Psoas muscle (tissue), 8 donors: ENCODE results near the gene SLC25A39. TPM values are rescaled to one million over a fixed set of nuclear protein-coding genes. Genes with fewer than 3 reads are reported as not detected.

Experiments
- ATAC-seq, 4 donors: fragments of 200-7000 bp; cut with Tn5 transposase; one replicate each; pipeline ENCODE4 v1.9.1; 2020; ENCODE audit warnings: moderate library complexity in 3 of 4, mild to moderate bottlenecking in 2 of 4
- DNase-seq, 2 donors: peaks; one replicate each; pipeline ENCODE4 v3.0.0-alpha.2; 2020
- H3K27ac ChIP-seq: fragments of 200-600 bp; one replicate; pipeline ENCODE4 v1.8.0; 2022
- H3K27me3 ChIP-seq, 3 donors: fragments of 200-600 bp in 1 of 3; one replicate each; pipeline versions ENCODE4 v1.6.1 to v1.8.0; 2013 to 2022; ENCODE audit warnings: low read length in 2 of 3, mild to moderate bottlenecking in 2 of 3, moderate library complexity in 1 of 3; ENCODE audit not compliant: insufficient read depth in 3 of 3
- H3K36me3 ChIP-seq, 2 donors: fragments of 200-600 bp in 1 of 2; one replicate each; pipeline versions ENCODE4 v1.6.1 to v1.8.0; 2013 to 2022; ENCODE audit warnings: low read depth in 1 of 2, mild to moderate bottlenecking in 1 of 2, moderate library complexity in 1 of 2; ENCODE audit not compliant: insufficient read depth in 1 of 2
- H3K4me1 ChIP-seq: fragments of 200-600 bp; one replicate; pipeline ENCODE4 v1.8.0; 2022
- H3K4me3 ChIP-seq: fragments of 200-600 bp; one replicate; pipeline ENCODE4 v1.8.0; 2022; ENCODE audit warnings: mild to moderate bottlenecking
- H3K9me3 ChIP-seq: fragments of 200-600 bp; one replicate; pipeline ENCODE4 v1.8.0; 2022
- WGBS, 3 donors: extraction: QIAGEN DNeasy Blood & Tissue Kit; methylation state at CpG; one replicate each; pipeline versions ENCODE4 v1.1.6 to v1.1.7; 2013; 5-methylcytosine and 5-hydroxymethylcytosine counted together
- intact Hi-C, 2 donors: fragments of 100-400 bp; cut with DNase I; formaldehyde crosslinking; loops; one replicate each; pipeline versions ENCODE4 v1.11.0 to v1.14.2; 2022
- polyA plus RNA-seq, 3 donors: library from polyadenylated mRNA; stranded (reverse); fragments of 200-250 nt; gene quantifications; one replicate each; pipeline ENCODE4 v1.2.3, GENCODE V29; 2013
- total RNA-seq, 4 donors: library from RNA; stranded (reverse); fragmentation: NEBNext Ultra II Directional in 2 of 4; extraction: Animal tissue kit (Norgen Biotek cat#: 25700) in 2 of 4; gene quantifications; one replicate each; pipeline versions ENCODE4 v1.2.1 to v1.2.4, GENCODE V29; 2021 to 2023
- TF ChIP-seq, protein P1 (sequence below): fragments of 200-600 bp; IDR thresholded peaks from one replicate; pipeline ENCODE4 v1.8.0; 2022; ENCODE audit warnings: antibody characterized with exemption
- donor health status: healthy with polysubstance abuse.
- donor health status: DM: no; HTN: no; CAD: no; lungs with moderate emphysema.
- donor health status: Bipolar disorder and iron deficiency.
- donor health status: healthy.
- donor health status: DM: yes; HTN: yes; CAD: no.
- donor health status: DM: no; HTN: no; CAD: no.
- donor health status: DM: no; HTN: no; CAD: no.
- donor health status: DM: yes; HTN: yes; CAD: no.

SLC25A39 gene
- total and polyA plus RNA-seq, 7 donors = 36.4 to 79.3 (median 42.4) TPM

DNA sequence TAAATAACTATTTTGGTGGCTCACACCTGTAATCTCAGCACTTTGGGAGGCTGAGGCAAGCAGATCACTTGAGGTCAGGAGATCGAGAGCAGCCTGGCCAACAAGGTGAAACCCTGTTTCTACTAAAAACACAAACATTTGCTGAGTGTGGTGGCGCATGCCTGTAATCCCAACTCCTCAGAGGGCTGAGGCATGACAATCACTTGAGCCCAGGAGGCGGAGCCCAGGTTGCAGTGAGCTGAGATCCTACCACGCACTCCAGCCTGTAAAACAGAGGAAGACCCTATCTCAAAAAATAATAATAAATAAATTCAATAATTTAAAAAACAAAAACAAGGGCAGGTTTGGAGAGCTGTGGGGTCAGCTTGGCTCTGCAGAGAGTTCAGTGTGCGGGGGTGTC lies 51.0 kb downstream of the SLC25A39 start:
- intact Hi-C loops = no loop called here
- DNase-seq (no peak), ATAC-seq (no peak)
- no peak overlapping the region for H3K27ac ChIP-seq
- no peaks in the 10 kb centered on the region for H3K27me3 ChIP-seq
- no peaks in the 10 kb centered on the region for H3K9me3 ChIP-seq
- H3K4me3 ChIP-seq = no peak overlapping the region
- no peaks in the 10 kb centered on the region for H3K36me3 ChIP-seq
- no peaks in the 10 kb centered on the region for H3K4me1 ChIP-seq
- TF ChIP-seq, protein P1, sequence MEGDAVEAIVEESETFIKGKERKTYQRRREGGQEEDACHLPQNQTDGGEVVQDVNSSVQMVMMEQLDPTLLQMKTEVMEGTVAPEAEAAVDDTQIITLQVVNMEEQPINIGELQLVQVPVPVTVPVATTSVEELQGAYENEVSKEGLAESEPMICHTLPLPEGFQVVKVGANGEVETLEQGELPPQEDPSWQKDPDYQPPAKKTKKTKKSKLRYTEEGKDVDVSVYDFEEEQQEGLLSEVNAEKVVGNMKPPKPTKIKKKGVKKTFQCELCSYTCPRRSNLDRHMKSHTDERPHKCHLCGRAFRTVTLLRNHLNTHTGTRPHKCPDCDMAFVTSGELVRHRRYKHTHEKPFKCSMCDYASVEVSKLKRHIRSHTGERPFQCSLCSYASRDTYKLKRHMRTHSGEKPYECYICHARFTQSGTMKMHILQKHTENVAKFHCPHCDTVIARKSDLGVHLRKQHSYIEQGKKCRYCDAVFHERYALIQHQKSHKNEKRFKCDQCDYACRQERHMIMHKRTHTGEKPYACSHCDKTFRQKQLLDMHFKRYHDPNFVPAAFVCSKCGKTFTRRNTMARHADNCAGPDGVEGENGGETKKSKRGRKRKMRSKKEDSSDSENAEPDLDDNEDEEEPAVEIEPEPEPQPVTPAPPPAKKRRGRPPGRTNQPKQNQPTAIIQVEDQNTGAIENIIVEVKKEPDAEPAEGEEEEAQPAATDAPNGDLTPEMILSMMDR = no peak
- WGBS, 3 donors = 89 to 91% (median 91%) methylated on average over 5 of the region's 5 CpGs

DNA sequence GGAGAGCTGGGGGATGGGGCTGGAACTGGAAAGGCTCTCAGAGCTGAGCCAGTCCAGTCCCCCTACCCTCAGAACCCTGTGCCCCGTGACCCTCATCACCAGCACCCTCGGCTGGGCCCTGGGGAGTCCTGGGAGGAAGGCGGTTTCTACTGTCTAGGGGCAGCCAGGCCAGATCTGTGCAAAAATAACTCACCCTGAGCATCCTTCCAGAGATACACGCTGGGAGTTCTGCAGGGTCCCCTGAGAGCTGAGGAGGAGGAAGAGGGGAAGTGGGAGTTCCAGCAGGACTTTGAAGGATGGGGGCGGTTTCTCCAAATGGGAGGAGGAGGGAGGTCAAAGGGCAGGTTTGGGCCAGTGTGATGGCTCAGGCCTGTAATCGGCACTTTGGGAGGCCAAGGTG lies 51.7 kb downstream of the SLC25A39 start:
- TF ChIP-seq, protein P1 = no peak
- Histone ChIP-seq H3K27ac (no peak overlapping the region), H3K9me3 (no peaks in the 10 kb centered on the region), H3K27me3 (no peaks in the 10 kb centered on the region), H3K36me3 (no peaks in the 10 kb centered on the region), H3K4me1 (no peaks in the 10 kb centered on the region), H3K4me3 (no peak overlapping the region)
- intact Hi-C loops = no loop called here
- ATAC-seq = no peak
- WGBS, 3 donors = 68 to 73% (median 70%) methylated on average over 5 to 6 of the region's 6 CpGs
- DNase-seq = no peak

DNA sequence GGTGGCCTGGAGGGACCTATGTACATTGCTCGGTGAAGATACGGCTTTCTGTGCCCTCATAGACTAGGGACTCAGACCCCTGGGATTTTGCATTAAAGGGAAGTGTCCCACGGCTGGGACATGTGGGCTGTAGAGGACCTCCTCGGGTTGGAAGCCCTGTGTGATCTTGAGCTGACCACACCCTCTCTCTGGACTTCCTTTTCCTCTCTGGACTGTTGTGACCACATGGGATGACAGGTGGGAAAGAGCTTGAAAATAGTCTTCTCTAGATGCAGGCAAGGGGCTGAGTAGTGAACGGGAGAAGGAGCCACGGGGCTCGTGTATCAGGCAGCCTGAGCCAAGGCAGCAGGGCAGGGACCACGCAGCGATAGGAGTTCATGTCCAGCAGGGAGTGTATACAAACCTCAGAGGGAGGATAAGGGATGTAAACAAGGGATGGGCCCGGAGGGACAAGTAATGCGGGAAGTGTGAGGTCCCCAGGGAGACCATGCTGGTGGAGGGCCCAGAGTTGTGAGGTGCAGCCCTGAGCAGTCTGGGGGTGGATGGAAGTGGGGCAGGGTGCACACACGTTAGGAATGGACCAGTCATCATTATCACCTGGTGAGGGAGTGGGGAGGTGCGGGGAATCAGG lies 52.2 kb downstream of the SLC25A39 start:
- H3K4me3 ChIP-seq = no peak overlapping the region
- WGBS, 3 donors = 46 to 57% (median 53%) methylated on average over 13 of the region's 13 CpGs
- no peaks in the 10 kb centered on the region for H3K9me3 ChIP-seq
- H3K36me3 ChIP-seq = no peaks in the 10 kb centered on the region
- intact Hi-C loops = no loop called here
- no peaks in the 10 kb centered on the region for H3K4me1 ChIP-seq
- TF ChIP-seq, protein P1 = no peak
- no peaks in the 10 kb centered on the region for H3K27me3 ChIP-seq
- no peak overlapping the region for H3K27ac ChIP-seq
- no peak for DNase-seq
- no peak for ATAC-seq

Other genes with a start within 250 kb of the SLC25A39 start
- 10 to 100 TPM; 24.4 to 75.6 (median 61.2) TPM for gene HDAC5, start 201.2 kb downstream of the SLC25A39 start, total RNA-seq
- gene HDAC5, start 201.2 kb downstream of the SLC25A39 start, polyA plus RNA-seq = 10 to 100 TPM in 2 of 3 donors, 1 to 10 TPM in 1; 8.8 to 35.8 (median 30.2) TPM
- 1 to 10 TPM in 1 of 4 donors, under 1 TPM in 3; 0.25 to 1.1 (median 0.39) TPM for gene HROB, start 182.9 kb downstream of the SLC25A39 start, total RNA-seq
- gene HROB, start 182.9 kb downstream of the SLC25A39 start, polyA plus RNA-seq = under 1 TPM; 0.53 to 0.77 (median 0.65) TPM
- 10 to 100 TPM; 17.0 to 43.4 (median 26.1) TPM for gene ASB16, start 154.1 kb downstream of the SLC25A39 start, total RNA-seq
- gene ASB16, start 154.1 kb downstream of the SLC25A39 start, polyA plus RNA-seq = 10 to 100 TPM in 1 of 3 donors, 1 to 10 TPM in 2; 1.1 to 16.5 (median 9.9) TPM
- 10 to 100 TPM; 14.1 to 20.9 (median 20.3) TPM for gene TMUB2, start 137.9 kb downstream of the SLC25A39 start, total RNA-seq
- gene TMUB2, start 137.9 kb downstream of the SLC25A39 start, polyA plus RNA-seq = 10 to 100 TPM; 22.8 to 44.4 (median 34.7) TPM
- 10 to 100 TPM; 25.6 to 42.6 (median 38.8) TPM for gene ATXN7L3, start 124.9 kb downstream of the SLC25A39 start, total RNA-seq
- gene ATXN7L3, start 124.9 kb downstream of the SLC25A39 start, polyA plus RNA-seq = 10 to 100 TPM; 20.4 to 35.1 (median 21.8) TPM
- 10 to 100 TPM; 42.3 to 67.5 (median 49.9) TPM for gene UBTF, start 105.1 kb downstream of the SLC25A39 start, total RNA-seq
- gene UBTF, start 105.1 kb downstream of the SLC25A39 start, polyA plus RNA-seq = 10 to 100 TPM; 36.0 to 49.4 (median 36.1) TPM
- gene SLC4A1, start 56.7 kb downstream of the SLC25A39 start, total RNA-seq = 1 to 10 TPM in 2 of 4 donors, under 1 TPM in 1, not detected in 1; 0.26 to 7.2 (median 2.2) TPM
- gene SLC4A1, start 56.7 kb downstream of the SLC25A39 start, polyA plus RNA-seq = under 1 TPM in 1 of 3 donors, not detected in 2; 0.29 TPM
- gene RUNDC3A, start 16.2 kb downstream of the SLC25A39 start, total RNA-seq = under 1 TPM in 1 of 4 donors, not detected in 3; 0.39 TPM
- under 1 TPM; 0.09 to 0.21 (median 0.11) TPM for gene RUNDC3A, start 16.2 kb downstream of the SLC25A39 start, polyA plus RNA-seq
- 10 to 100 TPM; 37.2 to 61.0 (median 58.6) TPM for gene GRN, start 20.5 kb upstream of the SLC25A39 start, total RNA-seq
- gene GRN, start 20.5 kb upstream of the SLC25A39 start, polyA plus RNA-seq = 10 to 100 TPM; 30.8 to 44.4 (median 31.6) TPM
- under 1 TPM; 0.11 to 0.22 (median 0.20) TPM for gene FAM171A2, start 39.0 kb upstream of the SLC25A39 start, total RNA-seq
- gene FAM171A2, start 39.0 kb upstream of the SLC25A39 start, polyA plus RNA-seq = under 1 TPM; 0.06 to 0.23 (median 0.08) TPM
- under 1 TPM; 0.08 to 0.97 (median 0.23) TPM for gene ITGA2B, start 64.8 kb upstream of the SLC25A39 start, total RNA-seq
- under 1 TPM; 0.13 to 0.69 (median 0.16) TPM for gene ITGA2B, start 64.8 kb upstream of the SLC25A39 start, polyA plus RNA-seq
- 10 to 100 TPM; 16.5 to 28.1 (median 21.7) TPM for gene GPATCH8, start 178.6 kb upstream of the SLC25A39 start, total RNA-seq
- gene GPATCH8, start 178.6 kb upstream of the SLC25A39 start, polyA plus RNA-seq = 10 to 100 TPM in 2 of 3 donors, 1 to 10 TPM in 1; 5.7 to 23.5 (median 11.9) TPM
- under 1 TPM; 0.28 to 0.44 (median 0.33) TPM for gene FZD2, start 232.7 kb upstream of the SLC25A39 start, total RNA-seq
- under 1 TPM; 0.13 to 0.61 (median 0.30) TPM for gene FZD2, start 232.7 kb upstream of the SLC25A39 start, polyA plus RNA-seq